HEK293 (cell line): ENCODE results near the gene IL10RB.

Source experiments
- CTCF ChIP-seq: fragments of 450-650 bp; formaldehyde crosslinking; IDR thresholded peaks from 2 replicates; pipeline ENCODE4 v1.5.1; 2016; ENCODE audit warnings: missing biosample characterization, missing genetic modification characterization
- REST ChIP-seq: fragments of 450-650 bp; formaldehyde crosslinking; IDR thresholded peaks from 2 replicates; pipeline ENCODE4 v1.5.1; 2016; ENCODE audit warnings: missing biosample characterization, missing genetic modification characterization
- SP2 ChIP-seq: fragments of 450-650 bp; formaldehyde crosslinking; IDR thresholded peaks from 2 replicates; pipeline ENCODE4 v1.5.1; 2016; ENCODE audit warnings: missing biosample characterization, missing genetic modification characterization
- YY1 ChIP-seq: fragments of 450-650 bp; formaldehyde crosslinking; IDR thresholded peaks from 2 replicates; pipeline ENCODE4 v1.5.1; 2018; ENCODE audit warnings: missing biosample characterization, missing genetic modification characterization

GRCh38 chr21:33258475-33258874 is 7.7 kb upstream of the IL10RB start:
- TF ChIP-seq CTCF: no peak
- TF ChIP-seq SP2 (tag by site-specific recombination): no peak
- TF ChIP-seq REST (tag by site-specific recombination): no peak
- no peak for TF ChIP-seq YY1 (tag by site-specific recombination)
